GM19463 (cell line): ENCODE results near the gene TMEM138.

Experiments
- ATAC-seq: cut with Tn5 transposase; IDR thresholded peaks from one replicate; pipeline ENCODE4 v1.9.1; 2021; ENCODE audit warnings: mild to moderate bottlenecking, moderate library complexity; ENCODE audit not compliant: unreplicated experiment

The TMEM138 gene

GRCh38 chr11:61361741-61362541 lies at the start of gene TMEM138, which contains the start of gene CYB561A3:
TSS of gene TMEM138 (plus strand) at chr11:61362374. CDS start at chr11:61364391, 2,017 bp downstream.
TSS of gene CYB561A3 (minus strand) at chr11:61361882. CDS start at chr11:61356713, 5,169 bp downstream.
- peak; percentile 82 for ATAC-seq

GRCh38 chr11:61315260-61315659 lies 46.9 kb upstream of the TMEM138 start:
- no peak for ATAC-seq

DNA sequence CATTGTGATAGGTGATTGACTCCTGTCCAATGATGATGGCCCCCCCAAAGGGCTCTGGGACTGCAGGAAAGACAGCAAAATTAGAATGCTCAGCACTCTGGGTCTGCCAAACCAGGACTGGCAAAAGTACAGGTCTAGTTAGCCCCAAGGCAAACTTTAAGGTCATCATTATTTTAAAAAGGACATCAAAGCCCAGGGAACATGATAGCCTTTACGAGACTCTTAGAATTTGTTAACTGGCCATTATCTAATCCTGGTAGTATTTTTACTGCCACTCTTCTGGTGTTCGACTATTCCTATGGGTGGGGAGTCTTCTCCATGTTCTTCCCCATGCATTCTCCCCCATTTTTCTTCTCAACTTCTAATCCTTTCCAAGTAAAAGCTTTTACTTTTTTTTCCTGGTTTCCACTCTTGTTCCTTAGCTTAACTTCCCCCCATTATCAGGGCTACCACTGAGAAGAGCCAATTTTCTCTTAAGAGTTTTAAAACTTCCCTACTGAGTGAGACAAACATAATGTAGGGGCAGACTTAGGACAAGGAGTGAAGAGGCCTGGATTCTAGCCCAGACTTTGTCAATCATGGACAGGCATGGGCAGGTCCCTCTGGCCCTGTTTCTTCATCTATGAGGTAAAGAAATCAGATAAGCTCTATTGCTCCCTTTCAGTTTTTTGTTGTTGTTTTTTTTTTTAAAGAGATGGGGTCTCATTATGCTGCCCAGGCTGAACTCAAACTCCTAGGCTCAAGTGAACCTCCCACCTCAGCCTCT lies 36.3 kb upstream of the TMEM138 start:
- ATAC-seq = no peak

DNA sequence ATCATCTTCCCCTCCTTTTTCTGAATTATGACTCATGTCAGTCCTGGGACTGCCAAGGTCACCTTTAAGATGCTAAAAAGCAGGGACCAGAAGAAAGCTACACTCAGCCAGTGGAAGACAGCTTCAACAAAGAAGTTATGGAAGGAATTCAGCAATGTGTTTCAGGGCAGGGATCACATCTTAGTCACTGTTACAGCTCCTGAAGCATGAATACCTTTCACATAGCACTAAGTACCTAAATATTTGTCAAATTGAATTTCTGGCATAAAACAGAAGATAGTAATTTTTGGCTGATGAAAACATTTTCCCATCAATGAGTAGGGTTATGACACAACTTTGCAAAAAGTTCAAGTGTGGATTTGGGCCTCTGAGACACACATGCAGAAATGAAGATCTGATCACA lies 34.5 kb upstream of the TMEM138 start:
- ATAC-seq = no peak

DNA sequence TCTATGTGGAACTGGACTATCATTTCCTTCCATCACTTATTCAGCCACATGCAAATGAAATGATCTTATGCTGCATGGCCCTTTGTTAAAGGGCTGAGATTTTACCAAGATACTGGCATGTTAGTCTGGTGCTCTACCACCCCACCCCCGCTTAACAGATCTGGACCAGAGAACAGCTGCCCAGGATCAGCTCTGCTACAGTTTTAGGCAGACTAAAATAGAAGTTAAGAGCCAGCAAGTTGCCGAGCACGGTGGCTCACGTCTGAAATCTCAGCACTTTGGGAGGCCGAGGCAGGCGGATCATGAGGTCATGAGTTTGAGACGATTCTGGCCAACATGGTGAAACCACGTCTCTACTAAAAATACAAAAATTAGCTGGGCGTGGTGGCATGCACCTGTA lies 33.8 kb upstream of the TMEM138 start:
- no peak for ATAC-seq

DNA sequence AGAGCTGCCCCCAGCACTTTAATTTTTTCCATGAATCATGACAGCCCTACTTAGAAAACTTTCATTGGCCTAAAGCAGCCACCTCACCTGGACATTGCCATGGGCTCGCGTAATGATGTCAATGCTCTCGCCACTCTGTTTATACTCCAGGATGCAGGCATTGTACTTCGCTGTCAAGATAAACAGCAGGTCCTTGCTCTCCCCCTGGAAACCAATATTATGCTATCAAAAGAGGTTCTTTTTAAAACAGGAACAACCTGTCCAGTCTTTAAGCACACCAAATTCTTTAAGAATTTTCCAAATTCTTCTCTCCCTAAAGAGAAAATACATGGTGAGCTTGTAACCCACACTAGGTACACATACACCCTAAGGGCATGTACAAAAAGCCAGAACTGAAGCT lies 32.3 kb upstream of the TMEM138 start:
- ATAC-seq = no peak

- ATAC-seq = no peak
These were observed 30.5 kb upstream of the TMEM138 start for GRCh38 chr11:61331651-61332050.

GRCh38 chr11:61332281-61332796 lies 29.8 kb upstream of the TMEM138 start:
- no peak for ATAC-seq

DNA sequence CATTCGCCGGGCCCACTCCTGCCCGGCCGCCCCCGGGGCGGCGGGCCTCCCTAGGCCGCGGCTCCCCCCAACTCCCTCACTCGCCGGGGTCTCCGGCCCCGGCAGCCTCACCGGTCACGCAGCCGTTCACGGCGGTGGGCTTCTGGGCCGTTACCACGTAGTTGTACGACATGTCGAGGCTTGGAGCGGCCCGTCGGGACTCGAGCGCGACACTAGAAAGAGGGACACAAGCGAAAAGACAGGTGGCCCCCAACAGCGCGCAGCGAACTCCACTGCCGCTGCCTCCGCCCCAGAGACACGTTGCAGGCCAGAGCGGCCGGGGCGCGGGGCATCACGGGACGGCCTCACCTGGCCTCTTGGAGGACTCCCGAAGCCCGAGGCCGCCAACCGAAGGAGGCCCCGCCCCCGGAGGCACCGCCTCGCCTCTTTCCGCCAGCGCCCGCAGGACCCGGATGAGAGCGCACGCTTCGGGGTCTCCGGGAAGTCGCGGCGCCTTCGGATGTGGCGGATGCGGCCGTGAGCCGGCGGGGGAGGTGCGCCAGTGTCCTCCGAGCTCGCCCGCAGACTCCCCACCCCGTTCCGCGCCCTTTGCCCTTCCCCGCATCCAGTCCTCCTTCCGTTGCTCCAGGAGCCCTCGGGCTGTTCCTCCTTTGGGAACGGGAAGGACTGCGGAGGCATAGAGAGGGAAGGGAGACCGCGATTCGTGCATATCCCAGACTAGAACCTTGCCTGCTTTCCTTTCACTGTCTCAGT lies 29.2 kb upstream of the TMEM138 start, which contains the start of the genes DDB1 and TKFC:
DDB1 (minus strand) TSS at position 309 of the 753 bp plus-strand sequence; CDS start at position 172, 137 bp downstream.
TKFC (plus strand) TSS at position 432 of the 753 bp plus-strand sequence. CDS start 1,501 bp downstream, outside the sequence.
- peak; percentile 95 for ATAC-seq

- ATAC-seq = no peak
These were observed 28.4 kb upstream of the TMEM138 start for GRCh38 chr11:61333550-61334433.

DNA sequence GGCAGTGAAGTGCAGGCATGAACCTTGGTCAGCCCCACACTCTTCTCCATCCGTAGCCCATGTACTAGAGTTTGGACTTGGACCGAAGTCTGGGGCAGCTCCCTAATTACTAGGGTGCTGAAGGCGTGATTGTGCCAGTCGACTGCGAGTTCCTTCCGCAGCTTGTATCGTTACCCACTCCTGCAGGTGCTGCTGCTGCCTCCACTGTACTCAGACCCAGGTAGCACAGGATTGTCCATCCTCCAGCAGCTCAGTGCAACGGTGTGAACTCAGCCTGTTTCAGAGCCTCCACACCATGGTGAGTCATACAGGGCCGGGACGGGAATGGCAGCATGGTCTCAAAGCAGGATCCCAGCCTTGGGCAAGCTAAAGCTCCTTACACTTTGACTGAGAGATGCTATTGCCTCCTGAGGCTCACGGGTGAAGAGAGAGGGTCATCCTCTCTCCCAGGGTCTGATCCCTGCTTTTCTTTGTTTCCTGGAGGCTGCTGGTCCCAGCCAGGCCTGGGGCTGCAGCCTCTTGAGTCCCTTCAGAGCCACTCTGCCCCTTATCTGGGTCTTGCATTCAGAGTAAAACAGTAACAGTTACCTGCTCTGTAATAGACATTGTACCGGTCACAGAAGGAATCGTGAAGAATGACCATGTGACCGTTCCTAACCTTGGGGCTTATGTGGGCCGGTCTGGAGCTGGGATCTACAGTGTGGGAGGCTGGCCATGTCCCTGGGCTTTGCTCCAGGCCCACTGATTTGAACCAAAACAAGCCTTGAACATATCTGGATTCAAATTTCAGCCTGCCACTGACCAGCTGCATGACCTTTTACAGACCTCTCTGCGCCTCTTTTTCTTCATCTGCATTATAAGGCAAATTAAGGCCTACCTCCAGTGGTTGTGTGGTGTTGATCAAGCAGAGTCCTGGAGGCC lies 27.5 kb upstream of the TMEM138 start:
- no peak for ATAC-seq

GRCh38 chr11:61335355-61335710 lies 26.8 kb upstream of the TMEM138 start:
- ATAC-seq = no peak

GRCh38 chr11:61336171-61336935 lies 25.8 kb upstream of the TMEM138 start:
- ATAC-seq = peak; percentile 44

- ATAC-seq = no peak
These were observed 24.3 kb upstream of the TMEM138 start for GRCh38 chr11:61337706-61338470.

DNA sequence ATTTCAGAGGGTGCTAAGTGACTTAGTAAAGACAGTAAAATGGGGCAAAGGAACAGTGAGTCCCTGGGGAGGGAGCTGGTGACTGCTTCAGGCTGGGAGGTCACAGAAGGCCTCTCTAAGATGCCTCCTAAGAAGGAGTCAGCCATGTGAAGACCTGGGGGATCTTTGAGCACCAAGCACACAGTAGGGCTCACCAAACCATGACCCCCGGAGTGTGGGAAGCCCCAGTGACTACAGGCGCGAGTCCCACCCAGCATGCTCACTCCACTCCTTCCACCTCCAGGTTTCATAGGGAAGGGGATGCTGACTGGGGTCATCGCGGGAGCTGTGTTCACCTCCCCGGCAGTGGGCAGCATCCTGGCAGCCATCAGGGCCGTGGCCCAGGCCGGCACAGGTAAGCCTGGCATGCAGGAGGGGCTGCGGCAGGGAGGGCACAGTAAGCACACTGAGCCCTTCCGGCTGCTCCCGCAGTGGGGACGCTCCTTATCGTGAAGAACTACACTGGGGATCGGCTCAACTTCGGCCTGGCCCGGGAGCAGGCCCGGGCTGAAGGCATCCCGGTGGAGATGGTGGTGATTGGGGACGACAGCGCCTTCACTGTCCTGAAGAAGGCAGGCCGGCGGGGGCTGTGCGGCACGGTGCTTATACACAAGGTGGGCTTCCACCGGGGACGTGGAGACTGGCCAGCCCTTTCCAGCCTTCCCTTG lies 23.2 kb upstream of the TMEM138 start:
- ATAC-seq = no peak

DNA sequence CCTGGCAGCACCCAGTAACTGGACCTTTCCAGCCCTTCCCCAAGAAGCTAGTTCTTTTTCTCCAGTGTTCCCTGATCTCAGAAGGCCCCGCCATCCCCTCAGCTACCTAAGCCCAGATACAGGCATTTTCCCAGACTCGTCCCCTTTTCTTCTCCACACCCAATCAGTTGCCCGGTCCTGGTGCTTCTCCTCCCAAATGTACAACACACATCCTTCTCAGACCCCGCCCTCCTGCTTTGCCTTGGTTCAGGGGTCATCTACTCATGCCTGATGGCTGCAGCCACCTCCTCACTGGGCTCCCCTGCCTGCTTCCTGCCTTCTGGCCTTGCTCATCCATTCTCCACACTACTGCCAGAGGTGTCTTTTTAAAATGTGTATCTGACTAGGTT lies 22.7 kb upstream of the TMEM138 start:
- ATAC-seq = no peak

- no peak for ATAC-seq
These were observed 21.2 kb upstream of the TMEM138 start for GRCh38 chr11:61340979-61341378.
